Anterior cingulate cortex (tissue), 58 donors: ENCODE results near the gene DYNLL2.
"Not testable (repeated sequence)": the region's sequence is repeated elsewhere in the genome, so short reads cannot be mapped to it uniquely, and the experiment has no call there.

Experiments
- DNase-seq, 58 donors: peaks; one replicate each; lab custom pipeline; 2025; lab: John Stamatoyannopoulos, UW

DYNLL2 gene

DNA sequence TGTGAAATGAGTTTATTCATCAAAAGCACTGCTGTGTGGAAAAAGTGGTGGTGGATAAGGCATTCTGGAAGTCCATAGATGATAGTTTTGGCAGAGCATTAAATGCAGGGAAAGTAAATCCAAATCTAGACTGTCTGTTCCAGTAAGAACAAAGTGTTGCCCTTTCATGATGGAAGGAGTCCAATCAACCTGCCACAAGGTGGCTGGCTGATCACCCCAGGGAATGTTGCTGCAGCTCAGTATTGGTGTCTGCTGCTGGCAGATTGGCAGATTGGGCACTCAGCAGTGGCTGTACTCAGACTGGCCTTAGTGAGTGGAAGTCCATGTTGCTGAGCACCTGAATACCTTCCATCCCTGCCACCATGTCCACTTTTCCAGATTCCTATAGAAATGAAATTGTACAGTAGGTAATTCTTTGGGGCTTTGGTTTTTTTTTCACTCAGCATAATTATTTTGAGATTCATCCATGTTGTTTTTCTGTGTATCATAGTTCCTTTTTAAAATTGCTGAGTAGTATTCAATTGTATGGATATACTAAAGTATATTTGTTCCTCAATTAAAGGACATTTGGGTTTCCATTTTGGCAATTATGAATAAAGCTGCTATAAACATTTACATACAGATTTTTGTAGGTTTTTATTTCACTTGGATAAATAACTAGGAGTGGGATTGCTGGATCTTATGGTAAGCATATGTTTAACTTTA is 14.3 kb downstream of the DYNLL2 start:
- DNase-seq: no peak

DNA sequence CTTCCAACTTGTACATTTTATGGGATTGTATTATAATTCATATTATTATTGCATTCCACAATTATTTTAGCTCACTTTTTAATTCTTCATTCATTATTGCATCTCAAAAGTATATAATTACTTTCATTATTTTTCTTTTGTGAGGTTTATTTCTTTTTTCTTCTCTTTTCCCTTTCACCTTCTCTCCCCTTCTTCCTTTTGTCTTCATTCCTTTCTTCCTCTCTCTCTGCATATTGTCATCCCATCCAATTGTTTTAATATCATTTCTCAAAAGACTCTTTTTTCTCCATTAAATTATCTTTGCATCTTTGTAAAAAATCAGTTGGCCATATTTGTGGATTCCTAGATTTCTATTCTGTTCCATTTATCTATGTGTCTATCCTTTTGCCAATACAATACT is 17.3 kb downstream of the DYNLL2 start:
- no peak for DNase-seq

DNA sequence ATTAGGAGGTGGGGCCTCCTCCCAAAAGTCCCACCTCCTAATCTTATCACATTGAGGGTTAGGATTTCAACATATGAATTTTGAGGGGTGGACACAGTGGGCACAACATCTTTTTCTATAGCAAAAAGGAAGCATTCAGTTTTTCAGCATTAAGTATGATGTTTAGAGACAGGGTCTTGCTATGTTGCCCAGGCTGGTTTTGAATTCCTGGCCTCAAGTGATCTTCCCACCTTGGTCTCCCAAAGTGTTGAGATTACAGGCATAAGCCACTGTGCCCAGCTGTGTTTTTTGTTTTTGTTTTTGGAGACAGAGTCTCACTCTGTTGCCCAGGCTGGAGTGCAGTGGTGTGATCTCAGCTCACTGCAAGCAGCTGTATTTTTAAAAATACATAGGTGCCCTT is 18.7 kb downstream of the DYNLL2 start:
- DNase-seq: not testable (repeated sequence)

DNA sequence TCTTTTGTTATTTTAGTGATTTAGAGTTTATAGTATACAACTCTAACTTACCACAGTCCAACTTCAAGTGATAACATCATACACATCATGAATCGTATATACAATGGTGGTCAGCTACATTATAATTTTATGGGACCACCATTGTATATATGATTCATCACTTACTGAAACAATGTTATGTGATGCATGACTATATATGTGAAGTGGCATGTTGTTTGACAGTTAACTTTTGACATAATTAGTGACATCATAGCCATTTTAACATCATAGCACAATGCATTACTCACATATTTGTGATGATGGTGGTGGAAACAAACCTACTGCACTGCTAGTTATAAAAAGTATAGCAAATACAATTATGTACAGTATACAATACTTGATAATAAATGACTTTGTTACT is 21.9 kb downstream of the DYNLL2 start:
- DNase-seq: no peak

DNA sequence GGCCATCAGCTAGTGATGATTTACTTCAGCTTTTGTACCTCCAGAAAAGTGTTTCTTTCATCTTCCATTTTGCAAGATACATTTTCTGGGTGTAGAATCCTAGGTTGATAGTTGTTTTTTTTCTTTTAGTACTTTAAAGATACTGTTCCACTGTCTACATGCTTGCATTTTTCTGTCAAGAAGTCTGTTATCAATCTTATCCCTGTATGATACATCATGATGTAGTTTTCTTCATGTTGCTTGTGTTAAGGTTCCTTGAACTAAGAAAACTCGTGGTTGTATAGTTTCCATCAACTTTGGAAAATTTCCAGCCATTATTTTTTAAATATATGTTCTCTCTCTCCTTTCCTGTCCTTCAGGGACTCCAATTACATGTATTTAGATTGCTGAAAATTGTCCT is 24.1 kb downstream of the DYNLL2 start:
- DNase-seq: no peak

DNA sequence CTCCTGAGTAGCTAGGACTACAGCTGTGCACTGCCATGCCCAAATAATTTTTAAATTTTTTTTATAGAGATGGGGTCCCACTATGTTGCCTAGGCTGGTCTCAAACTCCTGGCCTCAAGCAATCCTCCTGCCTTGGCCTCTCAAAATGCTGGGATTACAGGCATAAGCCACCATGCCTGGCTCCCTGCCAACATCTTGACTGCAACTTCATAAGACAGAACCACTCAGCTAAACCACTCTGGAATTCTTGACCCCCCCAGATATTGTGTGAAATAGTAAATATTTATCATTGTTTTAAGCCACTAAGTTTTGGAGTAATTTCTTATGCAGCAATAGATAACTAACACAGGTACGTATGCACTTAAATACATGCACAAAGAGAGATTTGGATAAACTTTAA is 26.0 kb downstream of the DYNLL2 start:
- DNase-seq: no peak

DNA sequence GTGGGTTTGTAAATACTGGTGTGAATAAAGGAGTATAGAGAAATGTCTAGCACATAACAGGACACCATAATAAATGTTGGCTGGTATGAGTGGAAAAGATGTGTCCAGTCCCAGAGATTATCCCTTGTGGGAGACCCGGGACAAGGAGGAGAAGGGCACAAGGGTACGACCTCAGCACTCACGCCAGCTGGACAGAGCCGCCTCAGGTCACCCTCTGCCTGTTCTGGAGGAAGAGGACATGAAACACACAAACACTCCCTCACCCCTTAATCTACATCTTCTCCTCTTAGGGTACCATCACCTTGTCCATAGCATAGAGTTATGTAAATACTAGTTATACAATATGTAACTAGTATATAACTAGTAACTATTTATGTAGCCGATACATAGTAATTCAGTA is 26.8 kb downstream of the DYNLL2 start:
- DNase-seq: no peak

DNA sequence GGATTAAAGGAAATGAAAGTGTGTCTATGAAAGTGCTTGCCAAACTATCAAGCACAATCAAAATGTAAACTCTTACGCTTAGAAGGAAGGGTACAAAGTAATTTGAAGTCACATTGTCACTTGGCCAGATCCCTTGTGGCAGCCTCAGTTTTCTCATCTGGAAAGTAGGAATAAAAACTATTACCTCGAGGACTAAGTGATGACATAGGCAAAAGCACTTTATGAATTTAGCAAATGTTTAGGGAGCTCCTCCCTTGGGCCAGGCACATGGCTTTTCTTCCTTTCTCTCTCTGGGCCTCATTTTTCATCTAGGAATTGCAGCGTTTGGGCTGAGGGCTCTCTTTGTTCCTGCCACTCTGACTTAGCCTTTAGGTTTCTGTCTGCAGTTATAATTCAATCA is 28.5 kb downstream of the DYNLL2 start:
- no peak for DNase-seq

DNA sequence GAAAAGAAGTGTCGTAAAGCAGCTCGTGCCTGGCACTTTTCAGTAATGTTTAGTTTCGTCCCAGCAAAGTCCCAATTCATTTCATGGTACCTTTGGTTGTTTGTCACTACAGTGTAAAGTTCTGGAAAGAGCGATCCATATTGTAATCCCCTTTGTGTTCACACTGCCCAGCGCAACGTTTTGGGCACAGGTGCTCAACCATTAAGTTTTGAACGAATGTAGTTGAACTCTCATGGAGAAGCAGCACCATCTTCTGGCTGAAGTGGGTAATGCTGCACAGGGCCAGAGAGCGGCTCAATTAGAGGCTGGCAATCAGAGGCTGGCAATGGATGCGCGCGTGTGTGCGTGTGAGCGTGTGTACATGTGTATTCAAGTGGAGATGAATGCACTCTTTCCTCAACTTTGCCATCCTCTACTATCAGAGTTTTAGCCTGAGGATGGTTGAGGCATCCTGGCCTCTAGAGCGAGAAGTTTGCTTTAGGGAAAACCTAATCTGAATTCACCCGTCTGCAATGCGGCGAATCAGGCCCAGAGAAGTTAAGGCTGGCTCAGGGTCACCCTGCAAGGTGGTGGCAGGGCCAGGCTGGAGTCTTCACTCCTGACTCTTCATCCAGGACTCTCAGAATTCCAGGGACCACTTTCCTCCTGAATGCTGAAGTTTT is 29.9 kb downstream of the DYNLL2 start:
- peak in 55 of 58 donors; percentile 8 to 85 (median 46) for DNase-seq

DNA sequence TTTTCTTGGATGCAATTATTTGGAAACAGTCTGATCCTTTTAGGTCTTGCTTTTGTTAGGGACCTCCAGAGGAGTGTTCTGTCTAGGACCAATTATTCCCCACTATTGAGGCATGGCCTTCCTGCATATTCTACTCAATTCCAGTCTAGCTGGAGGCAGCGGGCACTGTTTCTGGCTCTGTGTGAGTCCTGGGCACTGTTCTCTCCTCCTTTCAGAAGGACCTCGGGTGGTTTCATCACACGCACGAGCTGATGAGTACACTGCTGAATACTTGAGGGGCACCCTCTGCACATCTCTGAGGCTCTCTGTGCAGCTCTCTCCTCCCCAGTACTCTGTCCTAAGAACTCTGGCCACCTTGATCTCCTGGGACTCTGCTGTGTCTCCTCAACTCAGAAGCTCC is 30.7 kb downstream of the DYNLL2 start:
- no peak for DNase-seq

DNA sequence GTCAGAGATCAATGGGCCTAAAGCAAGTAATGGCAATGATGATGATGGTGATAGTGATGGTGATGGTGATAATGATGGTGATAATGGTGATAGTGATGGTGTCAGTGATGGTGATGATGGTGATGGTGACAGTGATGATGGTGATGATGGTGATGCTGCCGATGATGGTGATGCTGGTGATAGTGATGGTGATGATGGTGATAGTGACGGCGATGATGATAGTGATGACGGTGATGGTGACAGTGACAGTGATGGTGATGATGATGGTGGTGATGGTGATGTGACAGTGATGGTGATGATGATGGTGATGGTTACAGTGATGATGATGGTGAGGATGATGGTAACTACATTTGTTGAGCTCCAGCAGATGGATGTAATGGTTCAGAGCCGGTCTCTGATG is 34.2 kb downstream of the DYNLL2 start:
- no peak for DNase-seq

DNA sequence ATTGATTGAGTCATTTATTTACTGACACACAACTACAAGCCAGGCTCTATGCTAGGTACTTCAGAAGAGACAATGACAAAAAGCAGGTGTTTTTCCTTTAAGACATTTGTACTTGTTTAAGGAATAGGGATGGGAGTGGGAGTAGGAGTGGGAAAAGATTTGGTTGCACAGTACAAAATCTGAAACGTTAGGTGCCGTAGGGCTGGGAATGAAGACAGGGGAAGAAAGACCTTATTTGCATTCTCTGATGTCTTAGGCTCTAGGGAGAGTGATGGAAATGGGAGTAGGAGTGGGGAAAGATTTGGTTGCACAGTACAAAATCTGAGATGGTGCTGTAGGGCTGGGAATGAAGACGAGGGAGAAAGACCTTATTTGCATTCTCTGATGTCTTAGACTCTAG is 36.3 kb downstream of the DYNLL2 start:
- no peak for DNase-seq

DNA sequence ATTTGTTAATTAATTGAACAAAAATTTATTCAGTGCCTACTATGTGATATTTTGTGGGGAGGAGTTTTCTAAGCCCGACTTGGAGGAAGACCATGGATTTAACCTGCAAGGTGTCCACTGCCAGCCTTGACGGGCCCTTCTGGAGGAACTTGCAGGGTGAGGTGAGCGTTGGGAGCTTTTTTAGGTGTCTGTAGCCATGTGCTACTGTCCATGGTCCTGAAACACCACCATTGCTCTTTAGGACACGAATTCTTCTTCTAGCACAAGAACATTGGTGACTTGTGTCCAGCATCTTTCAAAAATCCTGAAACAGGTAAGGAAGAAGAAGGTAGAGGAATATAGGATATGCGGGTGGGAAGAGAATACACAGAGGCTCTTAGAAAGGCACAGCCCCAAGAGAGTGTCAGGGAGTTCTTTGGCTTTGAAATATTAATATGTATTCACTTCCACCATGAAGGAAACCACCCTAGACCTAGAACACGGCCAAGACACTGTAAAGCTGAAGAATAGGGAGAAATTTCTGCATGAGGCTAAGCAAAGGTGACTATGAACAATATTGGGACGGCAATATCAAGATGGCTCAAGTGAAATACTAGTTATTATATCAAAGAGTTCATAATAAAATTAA is 37.1 kb downstream of the DYNLL2 start:
- no peak for DNase-seq

DNA sequence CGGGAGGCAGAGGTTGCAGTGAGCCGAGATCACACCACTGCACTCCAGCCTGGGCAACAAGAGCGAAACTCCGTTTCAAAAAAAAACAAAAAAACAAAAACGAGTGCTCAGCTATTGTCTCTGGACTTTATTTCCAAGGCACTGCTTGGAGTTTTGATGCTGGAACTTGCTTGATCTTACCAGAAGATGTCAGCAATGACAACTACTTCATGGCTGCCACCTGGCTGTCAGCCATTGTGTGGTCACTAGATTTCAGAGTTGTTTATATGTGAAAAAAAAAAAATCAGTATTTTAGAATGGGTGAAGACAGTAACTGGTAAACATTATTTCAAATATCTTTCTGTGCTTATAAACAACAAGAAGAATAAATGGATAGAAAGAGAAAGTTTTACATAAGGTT is 38.7 kb downstream of the DYNLL2 start:
- DNase-seq: peak in 11 of 58 donors; percentile 0 to 20 (median 4)

DNA sequence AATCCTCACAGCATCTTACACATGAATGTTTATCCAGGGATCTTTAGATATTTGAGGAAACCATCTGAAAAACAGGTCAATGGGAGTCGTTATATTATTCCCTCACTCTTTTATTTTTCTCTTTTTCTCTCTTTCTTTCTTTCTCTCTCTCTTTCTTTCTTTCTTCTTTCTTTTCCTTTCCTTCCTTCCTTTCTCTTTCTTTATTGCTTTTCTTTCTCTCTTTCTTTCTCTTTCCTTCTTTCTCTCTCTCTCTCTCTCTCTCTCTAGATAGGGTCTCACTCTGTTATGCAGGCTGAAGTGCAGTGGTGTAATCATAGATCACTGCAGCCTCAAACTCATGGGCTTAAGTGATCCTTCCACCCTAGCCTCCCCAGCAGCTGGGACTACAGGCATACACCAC is 44.6 kb downstream of the DYNLL2 start:
- no peak for DNase-seq

DNA sequence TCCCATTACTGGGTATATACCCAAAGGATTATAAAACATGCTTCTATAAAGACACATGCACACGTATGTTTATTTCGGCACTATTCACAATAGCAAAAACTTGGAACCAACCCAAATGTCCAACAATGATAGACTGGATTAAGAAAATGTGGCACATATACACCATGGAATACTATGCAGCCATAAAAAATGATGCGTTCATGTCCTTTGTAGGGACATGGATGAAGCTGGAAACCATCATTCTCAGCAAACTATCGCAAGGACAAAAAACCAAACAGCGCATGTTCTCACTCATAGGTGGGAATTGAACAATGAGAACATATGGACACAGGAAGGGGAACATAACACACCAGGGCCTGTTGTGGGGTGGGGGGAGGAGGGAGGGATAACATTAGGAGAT is 49.5 kb downstream of the DYNLL2 start:
- DNase-seq: not testable (repeated sequence)

DNA sequence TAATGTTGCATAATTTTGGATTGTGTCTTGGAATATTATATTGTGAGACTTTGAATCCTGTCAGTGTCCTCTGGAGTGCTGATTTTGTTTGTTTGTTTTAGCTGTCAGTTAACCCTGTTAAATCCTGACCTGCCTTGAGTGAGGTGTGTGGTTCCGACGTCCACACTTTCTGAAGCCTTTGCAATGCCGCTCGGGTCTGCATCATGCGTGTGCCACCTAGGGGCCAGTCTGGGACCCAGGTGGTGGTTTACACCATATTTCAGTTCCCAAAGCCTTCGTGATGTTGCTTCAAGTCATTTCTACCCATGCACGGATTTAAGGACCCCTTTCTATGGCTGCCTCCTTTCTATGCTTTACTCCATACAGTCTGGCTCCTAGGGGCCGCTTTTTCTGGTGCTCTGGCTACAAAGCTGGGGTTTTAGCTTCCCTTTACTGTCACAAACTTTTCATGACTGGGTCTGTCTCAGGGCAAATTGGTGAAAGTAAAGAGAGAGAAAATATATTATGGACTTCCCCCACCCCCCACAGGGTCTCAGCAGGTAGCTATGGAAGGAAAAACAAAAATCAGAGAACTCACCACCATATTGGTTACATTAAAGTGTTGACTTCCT is 53.6 kb downstream of the DYNLL2 start:
- DNase-seq: no peak

DNA sequence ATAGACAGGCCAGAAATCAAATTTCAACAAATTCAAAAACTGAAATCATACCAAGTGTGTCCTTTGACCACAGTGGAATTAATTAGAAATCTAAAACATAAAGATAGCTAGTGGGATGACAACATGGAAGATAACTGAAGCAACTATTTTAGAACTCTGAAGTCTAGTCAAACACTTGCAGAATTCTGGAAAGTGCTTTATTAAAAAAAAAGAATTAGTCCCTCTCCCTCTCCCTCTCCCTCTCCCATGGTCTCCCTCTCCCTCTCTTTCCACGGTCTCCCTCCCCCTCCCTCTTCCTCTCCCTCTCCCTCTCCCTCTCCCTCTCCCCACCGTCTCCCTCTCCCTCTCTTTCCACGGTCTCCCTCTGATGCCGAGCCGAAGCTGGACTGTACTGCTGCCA is 58.3 kb downstream of the DYNLL2 start:
- DNase-seq: no peak

DNA sequence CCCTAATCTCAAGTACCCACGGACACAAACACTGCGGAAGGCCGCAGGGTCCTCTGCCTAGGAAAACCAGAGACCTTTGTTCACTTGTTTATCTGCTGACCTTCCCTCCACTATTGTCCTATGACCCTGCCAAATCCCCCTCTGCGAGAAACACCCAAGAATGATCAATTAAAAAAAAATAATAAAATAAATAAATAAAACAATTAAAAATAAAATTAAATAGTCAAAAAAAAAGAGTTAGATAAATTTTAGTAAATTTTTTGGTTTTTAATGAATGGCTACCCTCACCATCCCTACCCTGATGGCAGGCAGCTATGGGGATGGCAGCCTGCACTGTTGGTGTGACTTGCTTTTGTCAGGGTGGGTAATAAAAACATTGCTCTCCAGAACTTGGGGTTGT is 60.1 kb downstream of the DYNLL2 start:
- DNase-seq: not testable (repeated sequence)

DNA sequence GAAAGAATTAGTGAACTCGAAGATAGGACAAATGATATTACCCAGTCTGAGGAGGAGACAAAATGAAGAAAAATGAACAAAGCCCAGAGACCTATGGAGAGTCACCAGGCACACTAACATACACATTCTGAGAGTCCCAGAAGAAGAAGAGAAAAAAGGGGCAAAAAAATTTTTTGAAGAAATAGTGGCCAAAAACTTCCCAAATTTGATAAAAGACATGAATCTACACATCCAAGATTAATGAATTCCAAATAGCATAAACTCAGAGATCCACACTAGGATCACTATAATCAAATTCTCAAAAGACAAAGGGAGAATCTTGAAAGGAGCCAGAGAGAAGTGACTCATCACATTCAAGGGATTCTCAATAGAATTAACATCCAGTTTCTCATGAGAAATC is 61.6 kb downstream of the DYNLL2 start:
- DNase-seq: no peak
